A673 (cell line): ENCODE measurements around the gene NYNRIN.

Source experiments
- EZH2 ChIP-seq: fragments of 200-600 bp; sonication (generic); IDR thresholded peaks from 2 replicates; pipeline ENCODE4 v1.6.1; 2017; ENCODE audit warnings: borderline replicate concordance, low read depth, mild to moderate bottlenecking, mixed read lengths, antibody characterized with exemption, low read length; ENCODE audit not compliant: poor library complexity, severe bottlenecking
- TF ChIP-seq, protein P1 (sequence below): fragments of 300-800, 200-600 bp; sonication (generic); conservative IDR thresholded peaks from 2 replicates; pipeline ENCODE4 v1.5.1; 2017; ENCODE audit warnings: low read depth, mild to moderate bottlenecking, antibody characterized with exemption, low read length, moderate library complexity, mixed read lengths

DNA sequence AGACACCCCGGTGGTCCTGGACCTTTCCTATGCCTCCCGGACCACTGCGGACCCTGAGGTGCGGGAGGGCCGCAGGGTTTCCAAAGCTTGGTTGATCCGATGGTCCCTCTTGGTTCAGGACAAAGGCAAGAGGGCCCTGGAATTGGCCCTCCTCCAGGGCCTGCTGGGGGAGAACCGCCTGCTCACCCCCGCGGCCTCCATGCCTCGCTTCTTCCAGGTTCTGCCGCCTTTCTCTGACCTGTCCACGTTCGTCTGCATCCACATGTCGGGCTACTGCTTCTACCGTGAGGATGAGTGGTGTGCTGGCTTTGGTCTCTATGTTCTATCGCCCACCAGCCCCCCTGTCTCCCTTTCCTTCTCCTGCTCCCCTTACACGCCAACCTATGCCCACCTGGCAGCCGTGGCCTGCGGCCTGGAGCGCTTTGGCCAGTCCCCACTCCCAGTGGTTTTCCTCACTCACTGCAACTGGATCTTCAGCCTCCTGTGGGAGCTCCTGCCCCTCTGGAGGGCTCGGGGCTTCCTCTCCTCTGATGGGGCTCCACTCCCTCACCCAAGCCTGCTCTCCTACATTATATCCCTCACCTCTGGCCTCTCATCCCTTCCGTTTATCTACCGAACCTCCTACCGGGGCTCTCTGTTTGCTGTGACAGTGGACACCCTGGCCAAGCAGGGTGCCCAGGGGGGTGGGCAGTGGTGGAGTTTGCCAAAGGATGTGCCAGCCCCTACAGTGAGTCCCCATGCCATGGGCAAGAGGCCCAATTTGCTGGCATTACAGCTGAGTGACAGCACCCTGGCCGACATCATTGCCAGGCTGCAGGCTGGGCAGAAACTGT is 16.8 kb downstream of the NYNRIN start:
- TF ChIP-seq, protein P1, sequence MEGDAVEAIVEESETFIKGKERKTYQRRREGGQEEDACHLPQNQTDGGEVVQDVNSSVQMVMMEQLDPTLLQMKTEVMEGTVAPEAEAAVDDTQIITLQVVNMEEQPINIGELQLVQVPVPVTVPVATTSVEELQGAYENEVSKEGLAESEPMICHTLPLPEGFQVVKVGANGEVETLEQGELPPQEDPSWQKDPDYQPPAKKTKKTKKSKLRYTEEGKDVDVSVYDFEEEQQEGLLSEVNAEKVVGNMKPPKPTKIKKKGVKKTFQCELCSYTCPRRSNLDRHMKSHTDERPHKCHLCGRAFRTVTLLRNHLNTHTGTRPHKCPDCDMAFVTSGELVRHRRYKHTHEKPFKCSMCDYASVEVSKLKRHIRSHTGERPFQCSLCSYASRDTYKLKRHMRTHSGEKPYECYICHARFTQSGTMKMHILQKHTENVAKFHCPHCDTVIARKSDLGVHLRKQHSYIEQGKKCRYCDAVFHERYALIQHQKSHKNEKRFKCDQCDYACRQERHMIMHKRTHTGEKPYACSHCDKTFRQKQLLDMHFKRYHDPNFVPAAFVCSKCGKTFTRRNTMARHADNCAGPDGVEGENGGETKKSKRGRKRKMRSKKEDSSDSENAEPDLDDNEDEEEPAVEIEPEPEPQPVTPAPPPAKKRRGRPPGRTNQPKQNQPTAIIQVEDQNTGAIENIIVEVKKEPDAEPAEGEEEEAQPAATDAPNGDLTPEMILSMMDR = no peak
- TF ChIP-seq EZH2 = no peak
